Panc1 (cell line): ENCODE results near the gene PDK2. TPM values are rescaled to one million over a fixed set of nuclear protein-coding genes. Genes with fewer than 3 reads are reported as not detected.

Experiments
- ATAC-seq: fragments of 200-7000 bp; cut with Tn5 transposase; 2 replicates; pipeline ENCODE4 v1.9.1; 2020; ENCODE audit warnings: mild to moderate bottlenecking, moderate library complexity
- BruUV-seq: library from RNA; stranded (reverse); fragments of 400-500 nt; replicated peaks from 2 replicates; lab custom pipeline; 2021; lab: Mats Ljungman, UMichigan
- CTCF ChIA-PET: fragments of 300-600 bp; sonication (Branson Sonifier 250); formaldehyde crosslinking; loops from one replicate; lab custom pipeline; 2022; ENCODE audit warnings: antibody characterized with exemption; lab: Charles Lee
- POLR2A ChIA-PET: fragments of 300-600 bp; sonication (Branson Sonifier 250); formaldehyde crosslinking; loops from one replicate; lab custom pipeline; 2022; ENCODE audit warnings: antibody characterized with exemption; lab: Charles Lee
- DNase-seq: peaks from one replicate; pipeline ENCODE4 v3.0.0-alpha.2; 2010; ENCODE audit warnings: low read depth, low spot score
- H3K27ac ChIP-seq: 2 replicates; pipeline ENCODE4 v1.5.1; 2011; ENCODE audit warnings: mild to moderate bottlenecking, low read length, inconsistent platforms
- H3K27me3 ChIP-seq: fragments of 200-500 bp; sonication (Bioruptor generic); 2 replicates; pipeline ENCODE4 v1.6.0; 2014; ENCODE audit warnings: low read length, inconsistent platforms; ENCODE audit not compliant: control insufficient read depth, insufficient read depth
- H3K36me3 ChIP-seq: fragments of 200-500 bp; sonication (Bioruptor generic); 2 replicates; pipeline ENCODE4 v1.5.1; 2014; ENCODE audit warnings: inconsistent platforms, mild to moderate bottlenecking, low read length, moderate library complexity; ENCODE audit not compliant: control insufficient read depth, insufficient read depth
- H3K4me1 ChIP-seq: 2 replicates; pipeline ENCODE4 v1.5.1; 2011; ENCODE audit warnings: inconsistent platforms, mild to moderate bottlenecking, low read length, moderate library complexity; ENCODE audit not compliant: control insufficient read depth, insufficient read depth
- H3K4me3 ChIP-seq, 2 experiments: 2 replicates each; pipeline ENCODE4 v1.5.1; 2011 to 2012; ENCODE audit warnings: low read depth in 2 of 2, low read length in 2 of 2, mild to moderate bottlenecking in 2 of 2, inconsistent platforms in 1 of 2, moderate library complexity in 1 of 2
- H3K9me3 ChIP-seq: fragments of 200-500 bp; sonication (Bioruptor generic); 2 replicates; pipeline ENCODE4 v1.5.1; 2014; ENCODE audit warnings: low read depth, mild to moderate bottlenecking, inconsistent platforms, low read length, moderate library complexity; ENCODE audit not compliant: control insufficient read depth, insufficient read depth
- POLR2AphosphoS5 ChIP-seq: IDR thresholded peaks from 2 replicates; pipeline ENCODE4 v1.6.1; 2012; ENCODE audit warnings: mild to moderate bottlenecking, low read depth, low read length, moderate library complexity
- REST ChIP-seq, 2 experiments: IDR thresholded peaks; 2 replicates each; pipeline ENCODE4 v1.6.1; 2011 to 2012; ENCODE audit warnings: low read depth in 2 of 2, control low read depth in 1 of 2, low read length in 1 of 2, mild to moderate bottlenecking in 1 of 2, moderate library complexity in 1 of 2; ENCODE audit not compliant: insufficient read depth in 1 of 2
- SIN3A ChIP-seq: IDR thresholded peaks from 2 replicates; pipeline ENCODE4 v1.6.1; 2012; ENCODE audit warnings: low read depth, mild to moderate bottlenecking, low read length, moderate library complexity, borderline replicate concordance; ENCODE audit not compliant: insufficient read depth
- TCF7L2 ChIP-seq: IDR thresholded peaks from 2 replicates; pipeline ENCODE4 v1.6.1; 2011; ENCODE audit warnings: mild to moderate bottlenecking, low read depth, low read length, inconsistent platforms
- in situ Hi-C: cut with HindIII; loops from 2 replicates; pipeline ENCODE4 v1.10.0; 2016; ENCODE audit warnings: low sequenced_read_pairs, low pct_unique_long_range_greater_than_20kb
- intact Hi-C: fragments of 100-400 bp; cut with micrococcal nuclease; formaldehyde crosslinking; loops from one replicate; pipeline ENCODE4 v1.10.0; 2022; ENCODE audit not compliant: unreplicated experiment
- total RNA-seq: library from RNA; stranded (reverse); gene quantifications from one replicate; pipeline ENCODE4 v1.2.1, GENCODE V29; 2021; ENCODE audit not compliant: unreplicated experiment
- TF ChIP-seq, protein P1 (sequence below): fragments of 450-650 bp; IDR thresholded peaks from 2 replicates; pipeline ENCODE4 v1.5.1; 2017; ENCODE audit warnings: mild to moderate bottlenecking

The PDK2 gene
- total RNA-seq, 1 experiment from 2014 or later = 46.0 TPM

- DNase-seq (no peak), ATAC-seq (no peak)
- Histone ChIP-seq H3K36me3 (no peaks in the 10 kb centered on the region), H3K27me3 (no peaks in the 10 kb centered on the region), H3K4me3 (no peak overlapping the region), H3K4me1 (peaks cover 15% of the 10 kb centered on the region), H3K27ac (no peak overlapping the region), H3K9me3 (no peaks in the 10 kb centered on the region)
- no TSS peak for BruUV-seq
- in situ Hi-C loops = no loop called here
- ChIA-PET POLR2A (no interaction called here), CTCF (interaction anchor here (1.1 kb wide), 1 partner anchor 15 kb away, joined by 3 read pairs; no protein-coding TSS in a partner anchor)
- intact Hi-C loops = no loop called here
- TF ChIP-seq, protein P1, sequence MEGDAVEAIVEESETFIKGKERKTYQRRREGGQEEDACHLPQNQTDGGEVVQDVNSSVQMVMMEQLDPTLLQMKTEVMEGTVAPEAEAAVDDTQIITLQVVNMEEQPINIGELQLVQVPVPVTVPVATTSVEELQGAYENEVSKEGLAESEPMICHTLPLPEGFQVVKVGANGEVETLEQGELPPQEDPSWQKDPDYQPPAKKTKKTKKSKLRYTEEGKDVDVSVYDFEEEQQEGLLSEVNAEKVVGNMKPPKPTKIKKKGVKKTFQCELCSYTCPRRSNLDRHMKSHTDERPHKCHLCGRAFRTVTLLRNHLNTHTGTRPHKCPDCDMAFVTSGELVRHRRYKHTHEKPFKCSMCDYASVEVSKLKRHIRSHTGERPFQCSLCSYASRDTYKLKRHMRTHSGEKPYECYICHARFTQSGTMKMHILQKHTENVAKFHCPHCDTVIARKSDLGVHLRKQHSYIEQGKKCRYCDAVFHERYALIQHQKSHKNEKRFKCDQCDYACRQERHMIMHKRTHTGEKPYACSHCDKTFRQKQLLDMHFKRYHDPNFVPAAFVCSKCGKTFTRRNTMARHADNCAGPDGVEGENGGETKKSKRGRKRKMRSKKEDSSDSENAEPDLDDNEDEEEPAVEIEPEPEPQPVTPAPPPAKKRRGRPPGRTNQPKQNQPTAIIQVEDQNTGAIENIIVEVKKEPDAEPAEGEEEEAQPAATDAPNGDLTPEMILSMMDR = no peak
- TF ChIP-seq TCF7L2 (no peak), POLR2AphosphoS5 (no peak)
Measured at GRCh38 chr17:50109207-50109606, 14.1 kb downstream of the PDK2 start.

DNA sequence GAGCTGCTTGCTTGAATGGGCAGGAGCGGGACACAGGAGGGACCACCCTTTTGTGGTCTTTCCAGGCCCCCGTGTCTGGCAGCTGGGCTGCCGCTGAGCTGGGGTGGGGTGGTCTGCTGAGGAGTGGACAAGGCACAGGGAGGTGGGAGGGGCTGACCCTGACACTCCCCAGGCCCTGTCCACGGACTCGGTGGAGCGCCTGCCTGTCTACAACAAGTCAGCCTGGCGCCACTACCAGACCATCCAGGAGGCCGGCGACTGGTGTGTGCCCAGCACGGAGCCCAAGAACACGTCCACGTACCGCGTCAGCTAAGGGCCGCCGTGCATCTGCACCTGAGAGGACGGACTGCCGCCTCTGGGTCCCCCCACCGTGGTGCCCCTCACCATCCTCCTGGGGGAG lies 14.6 kb downstream of the PDK2 start:
- peaks cover 15% of the 10 kb centered on the region for H3K4me1 ChIP-seq
- in situ Hi-C loops (no loop called here), intact Hi-C loops (no loop called here)
- H3K36me3 ChIP-seq = no peaks in the 10 kb centered on the region
- DNase-seq = no peak
- no peak for TF ChIP-seq SIN3A
- TF ChIP-seq, protein P1 = no peak
- no peak for TF ChIP-seq REST (IDR thresholded peaks at IDR 0.05; ENCODE audit: insufficient read depth in 1 of 2, low read depth in 2 of 2, low read length in 1 of 2)
- no peak for TF ChIP-seq TCF7L2
- TF ChIP-seq POLR2AphosphoS5 = no peak
- no TSS peak for BruUV-seq
- no peaks in the 10 kb centered on the region for H3K27me3 ChIP-seq
- ChIA-PET POLR2A (no interaction called here), CTCF (no interaction called here)
- H3K9me3 ChIP-seq = no peaks in the 10 kb centered on the region
- no peak overlapping the region for H3K4me3 ChIP-seq
- no peak overlapping the region for H3K27ac ChIP-seq
- no peak for ATAC-seq
